ENCODE results near the gene INTS1. TPM values are rescaled to one million over a fixed set of nuclear protein-coding genes. Genes with fewer than 3 reads are reported as not detected.
A peak's percentile ranks its signal among the peaks of the same experiment; 100 is the strongest.
"Not testable (repeated sequence)": the region's sequence is repeated elsewhere in the genome, so short reads cannot be mapped to it uniquely, and the experiment has no call there.

INTS1 gene
- total RNA-seq, 1 experiment from 2014 or later: 71.8 TPM

- peak; percentile 69 for DNase-seq
- H3K27me3 ChIP-seq (ENCODE audit: control insufficient read depth, insufficient read depth, low read length): peaks cover 2% of the 10 kb centered on the region; the same call in 1 of the 2 replicates
- no peak overlapping the region for H3K4me3 ChIP-seq (ENCODE audit: insufficient read depth, low read depth, low read length)
- no peaks in the 10 kb centered on the region for H3K36me3 ChIP-seq (replicated peaks; ENCODE audit: control insufficient read depth, insufficient read depth, low read length)
Observed at GRCh38 chr7:1529383-1530116, 25.4 kb upstream of the INTS1 start.

- H3K4me3 ChIP-seq (ENCODE audit: insufficient read depth, low read depth, low read length): no peak overlapping the region
- no peak for DNase-seq
- peaks cover 2% of the 10 kb centered on the region; the same call in 1 of the 2 replicates for H3K27me3 ChIP-seq (ENCODE audit: control insufficient read depth, insufficient read depth, low read length)
- H3K36me3 ChIP-seq (replicated peaks; ENCODE audit: control insufficient read depth, insufficient read depth, low read length): no peaks in the 10 kb centered on the region
Observed at GRCh38 chr7:1526271-1526754, 22.1 kb upstream of the INTS1 start.

- no peak for DNase-seq
- Histone ChIP-seq H3K27me3 (ENCODE audit: control insufficient read depth, insufficient read depth, low read length) (peaks cover 2% of the 10 kb centered on the region; the same call in 1 of the 2 replicates), H3K4me3 (ENCODE audit: insufficient read depth, low read depth, low read length) (no peak overlapping the region), H3K36me3 (replicated peaks; ENCODE audit: control insufficient read depth, insufficient read depth, low read length) (no peaks in the 10 kb centered on the region)
Observed at GRCh38 chr7:1525409-1525808, 21.2 kb upstream of the INTS1 start.

GRCh38 chr7:1523844-1524243 is 19.7 kb upstream of the INTS1 start:
- Histone ChIP-seq H3K4me3 (ENCODE audit: insufficient read depth, low read depth, low read length) (no peak overlapping the region), H3K36me3 (replicated peaks; ENCODE audit: control insufficient read depth, insufficient read depth, low read length) (no peaks in the 10 kb centered on the region), H3K27me3 (ENCODE audit: control insufficient read depth, insufficient read depth, low read length) (peaks cover 2% of the 10 kb centered on the region; the same call in 1 of the 2 replicates)
- DNase-seq: no peak

GRCh38 chr7:1523208-1523607 is 19.0 kb upstream of the INTS1 start:
- Histone ChIP-seq H3K4me3 (ENCODE audit: insufficient read depth, low read depth, low read length) (no peak overlapping the region), H3K27me3 (ENCODE audit: control insufficient read depth, insufficient read depth, low read length) (peaks cover 2% of the 10 kb centered on the region; the same call in 1 of the 2 replicates), H3K36me3 (replicated peaks; ENCODE audit: control insufficient read depth, insufficient read depth, low read length) (no peaks in the 10 kb centered on the region)
- peak; percentile 89 for DNase-seq

GRCh38 chr7:1521456-1521855 is 17.3 kb upstream of the INTS1 start:
- H3K36me3 ChIP-seq (replicated peaks; ENCODE audit: control insufficient read depth, insufficient read depth, low read length): no peaks in the 10 kb centered on the region
- H3K27me3 ChIP-seq (ENCODE audit: control insufficient read depth, insufficient read depth, low read length): peaks cover 1% of the 10 kb centered on the region; the same call in 1 of the 2 replicates
- no peak for DNase-seq

GRCh38 chr7:1520539-1521234 is 16.5 kb upstream of the INTS1 start:
- Histone ChIP-seq H3K4me3 (ENCODE audit: insufficient read depth, low read depth, low read length) (no peak overlapping the region), H3K27me3 (ENCODE audit: control insufficient read depth, insufficient read depth, low read length) (no peaks in the 10 kb centered on the region), H3K36me3 (replicated peaks; ENCODE audit: control insufficient read depth, insufficient read depth, low read length) (no peaks in the 10 kb centered on the region)
- no peak for DNase-seq

More at GRCh38 chr7:1521456-1521855, 17.3 kb upstream of the INTS1 start:
- no peak overlapping the region for H3K4me3 ChIP-seq (ENCODE audit: insufficient read depth, low read depth, low read length)

- DNase-seq; H3K27me3 ChIP-seq (ENCODE audit: control insufficient read depth, insufficient read depth, low read length); H3K4me3 ChIP-seq (ENCODE audit: insufficient read depth, low read depth, low read length); H3K36me3 ChIP-seq (replicated peaks; ENCODE audit: control insufficient read depth, insufficient read depth, low read length): not testable (repeated sequence)
Observed at GRCh38 chr7:1519322-1519922, 15.2 kb upstream of the INTS1 start.

- H3K27me3 ChIP-seq (ENCODE audit: control insufficient read depth, insufficient read depth, low read length): no peaks in the 10 kb centered on the region
- DNase-seq: no peak
- H3K4me3 ChIP-seq (ENCODE audit: insufficient read depth, low read depth, low read length): no peak overlapping the region
- no peaks in the 10 kb centered on the region for H3K36me3 ChIP-seq (replicated peaks; ENCODE audit: control insufficient read depth, insufficient read depth, low read length)
Observed at GRCh38 chr7:1516586-1517251, 12.5 kb upstream of the INTS1 start.

- not testable (repeated sequence) for H3K27me3 ChIP-seq (ENCODE audit: control insufficient read depth, insufficient read depth, low read length); DNase-seq; H3K4me3 ChIP-seq (ENCODE audit: insufficient read depth, low read depth, low read length); H3K36me3 ChIP-seq (replicated peaks; ENCODE audit: control insufficient read depth, insufficient read depth, low read length)
Observed at GRCh38 chr7:1515509-1515967, 11.3 kb upstream of the INTS1 start.

- no peaks in the 10 kb centered on the region for H3K36me3 ChIP-seq (replicated peaks; ENCODE audit: control insufficient read depth, insufficient read depth, low read length)
Observed at GRCh38 chr7:1514995-1515401, 10.8 kb upstream of the INTS1 start.

GRCh38 chr7:1514407-1514806 is 10.2 kb upstream of the INTS1 start:
- no peak overlapping the region for H3K4me3 ChIP-seq (ENCODE audit: insufficient read depth, low read depth, low read length)
- no peaks in the 10 kb centered on the region for H3K36me3 ChIP-seq (replicated peaks; ENCODE audit: control insufficient read depth, insufficient read depth, low read length)
- no peaks in the 10 kb centered on the region for H3K27me3 ChIP-seq (ENCODE audit: control insufficient read depth, insufficient read depth, low read length)
- no peak for DNase-seq

More at GRCh38 chr7:1514995-1515401, 10.8 kb upstream of the INTS1 start:
- H3K4me3 ChIP-seq (ENCODE audit: insufficient read depth, low read depth, low read length): no peak overlapping the region
- no peak for DNase-seq
- H3K27me3 ChIP-seq (ENCODE audit: control insufficient read depth, insufficient read depth, low read length): no peaks in the 10 kb centered on the region

- Histone ChIP-seq H3K27me3 (ENCODE audit: control insufficient read depth, insufficient read depth, low read length) (no peaks in the 10 kb centered on the region), H3K36me3 (replicated peaks; ENCODE audit: control insufficient read depth, insufficient read depth, low read length) (no peaks in the 10 kb centered on the region), H3K4me3 (ENCODE audit: insufficient read depth, low read depth, low read length) (no peak overlapping the region)
- no peak for DNase-seq
Observed at GRCh38 chr7:1513657-1514095, 9.5 kb upstream of the INTS1 start.

Measured in H7 (cell line).